Fibroblast of lung (primary cell): ENCODE data around the gene CABCOCO1. TPM values are rescaled to one million over a fixed set of nuclear protein-coding genes. Genes with fewer than 3 reads are reported as not detected.

Source experiments
- DNase-seq, 2 donors: peaks; one replicate each; pipeline versions ENCODE4 v3.0.0 to v3.0.0-alpha.2; 2010; ENCODE audit warnings: low read depth in 2 of 2
- H2AFZ ChIP-seq: 2 replicates; pipeline ENCODE4 v1.5.1; 2012; ENCODE audit warnings: low read length, control low read depth, inconsistent platforms
- H3K27ac ChIP-seq: 2 replicates; pipeline ENCODE4 v1.5.1; 2011; ENCODE audit warnings: low read length, control low read depth; ENCODE audit not compliant: insufficient read depth
- H3K27me3 ChIP-seq: 2 replicates; pipeline ENCODE4 v1.5.1; 2011; ENCODE audit warnings: mild to moderate bottlenecking, low read length; ENCODE audit not compliant: control insufficient read depth, insufficient read depth
- H3K36me3 ChIP-seq: 2 replicates; pipeline ENCODE4 v1.5.1; 2011; ENCODE audit warnings: low read length; ENCODE audit not compliant: control insufficient read depth, insufficient read depth
- H3K4me1 ChIP-seq: 2 replicates; pipeline ENCODE4 v1.5.1; 2011; ENCODE audit warnings: low read length; ENCODE audit not compliant: control insufficient read depth, insufficient read depth; ENCODE audit errors: extremely low read depth
- H3K4me2 ChIP-seq: 2 replicates; pipeline ENCODE4 v1.5.1; 2011; ENCODE audit warnings: low read length, control low read depth; ENCODE audit not compliant: insufficient read depth; ENCODE audit errors: extremely low read depth
- H3K4me3 ChIP-seq, 4 experiments: fragments of 200-600 bp in 1 of 4; sonication (generic) in 1 of 4; replicated peaks in 1 of 4; 2 replicates each; pipeline ENCODE4 v1.5.1; 2011 to 2016; ENCODE audit warnings: low read length in 4 of 4, low read depth in 3 of 4, mild to moderate bottlenecking in 3 of 4, control low read depth in 2 of 4, inconsistent platforms in 1 of 4, mixed read lengths in 1 of 4; ENCODE audit not compliant: insufficient read depth in 1 of 4; ENCODE audit errors: control extremely low read depth in 1 of 4
- H3K79me2 ChIP-seq: 2 replicates; pipeline ENCODE4 v1.5.1; 2012; ENCODE audit warnings: mild to moderate bottlenecking, low read length, inconsistent platforms; ENCODE audit not compliant: control insufficient read depth, insufficient read depth
- H3K9ac ChIP-seq: 2 replicates; pipeline ENCODE4 v1.5.1; 2011; ENCODE audit warnings: mild to moderate bottlenecking, low read length, control low read depth; ENCODE audit not compliant: insufficient read depth
- H3K9me3 ChIP-seq: 2 replicates; pipeline ENCODE4 v1.5.1; 2012; ENCODE audit warnings: low read depth, low read length; ENCODE audit not compliant: control insufficient read depth, insufficient read depth
- H4K20me1 ChIP-seq: 2 replicates; pipeline ENCODE4 v1.5.1; 2011; ENCODE audit warnings: low read length; ENCODE audit not compliant: control insufficient read depth, insufficient read depth; ENCODE audit errors: extremely low read depth
- EZH2 ChIP-seq: IDR thresholded peaks from 2 replicates; pipeline ENCODE4 v1.5.1; 2012; ENCODE audit warnings: low read length, control low read depth, mild to moderate bottlenecking; ENCODE audit errors: missing control alignments
- polyA plus RNA-seq, 2 donors: library from polyadenylated mRNA; depleted of rRNA in 1 of 2; stranded (reverse) in 1 of 2; unstranded in 1 of 2; fragments of >200 nt; gene quantifications; 2 replicates each; pipeline ENCODE4 v1.2.1, GENCODE V29; 2011 to 2012; ENCODE audit warnings: missing spikeins in 1 of 2
- total RNA-seq: library from RNA; depleted of rRNA; stranded (reverse); fragments of >200 nt; gene quantifications from 2 replicates; pipeline ENCODE4 v1.2.1, GENCODE V29; 2014
- TF ChIP-seq, protein P1 (sequence below), 2 donors: IDR thresholded peaks in 1 of 2; conservative IDR thresholded peaks in 1 of 2; 1 replicate in 1 of 2; 2 replicates in 1 of 2; pipeline ENCODE4 v1.5.1; 2011 to 2012; ENCODE audit warnings: low read length in 2 of 2, control low read depth in 1 of 2, inconsistent platforms in 1 of 2, low read depth in 1 of 2, mild to moderate bottlenecking in 1 of 2

Gene CABCOCO1
- total and polyA plus RNA-seq, 2 donors (not counting 1 experiment from before 2014, with no cell fraction given), result 0.83 to 1.6 TPM

DNA sequence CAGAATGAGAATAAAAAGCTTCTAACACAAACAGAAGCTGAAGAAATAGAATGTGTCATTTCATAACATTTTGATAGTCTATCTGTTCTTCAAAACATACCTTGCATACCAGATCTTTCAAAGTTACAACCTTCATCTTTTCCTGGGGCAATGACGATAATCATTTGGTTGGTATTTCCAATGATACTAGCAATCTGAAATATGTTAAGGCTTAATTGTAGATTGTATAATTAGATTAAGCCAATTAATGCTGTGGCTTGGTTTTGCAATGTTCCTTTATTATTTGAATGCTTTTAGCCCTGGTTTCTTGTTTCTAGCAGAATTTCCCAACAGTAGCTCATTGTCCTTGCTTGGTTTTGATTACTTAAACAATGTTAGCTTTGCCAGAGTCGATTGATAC, 84.6 kb downstream of the CABCOCO1 start:
- Histone ChIP-seq H3K4me2 (no peak overlapping the region), H2AFZ (no peak overlapping the region), H3K79me2 (no peaks in the 10 kb centered on the region), H3K36me3 (no peaks in the 10 kb centered on the region), H3K27ac (no peak overlapping the region), H3K4me1 (peaks cover 6% of the 10 kb centered on the region), H3K9me3 (no peaks in the 10 kb centered on the region), H3K9ac (no peak overlapping the region), H3K4me3 (no peak overlapping the region), H4K20me1 (no peaks in the 10 kb centered on the region), H3K27me3 (no peaks in the 10 kb centered on the region)
- DNase-seq, result peak in 1 of 2 donors; percentile 30
- TF ChIP-seq EZH2, result no peak
- TF ChIP-seq, protein P1, sequence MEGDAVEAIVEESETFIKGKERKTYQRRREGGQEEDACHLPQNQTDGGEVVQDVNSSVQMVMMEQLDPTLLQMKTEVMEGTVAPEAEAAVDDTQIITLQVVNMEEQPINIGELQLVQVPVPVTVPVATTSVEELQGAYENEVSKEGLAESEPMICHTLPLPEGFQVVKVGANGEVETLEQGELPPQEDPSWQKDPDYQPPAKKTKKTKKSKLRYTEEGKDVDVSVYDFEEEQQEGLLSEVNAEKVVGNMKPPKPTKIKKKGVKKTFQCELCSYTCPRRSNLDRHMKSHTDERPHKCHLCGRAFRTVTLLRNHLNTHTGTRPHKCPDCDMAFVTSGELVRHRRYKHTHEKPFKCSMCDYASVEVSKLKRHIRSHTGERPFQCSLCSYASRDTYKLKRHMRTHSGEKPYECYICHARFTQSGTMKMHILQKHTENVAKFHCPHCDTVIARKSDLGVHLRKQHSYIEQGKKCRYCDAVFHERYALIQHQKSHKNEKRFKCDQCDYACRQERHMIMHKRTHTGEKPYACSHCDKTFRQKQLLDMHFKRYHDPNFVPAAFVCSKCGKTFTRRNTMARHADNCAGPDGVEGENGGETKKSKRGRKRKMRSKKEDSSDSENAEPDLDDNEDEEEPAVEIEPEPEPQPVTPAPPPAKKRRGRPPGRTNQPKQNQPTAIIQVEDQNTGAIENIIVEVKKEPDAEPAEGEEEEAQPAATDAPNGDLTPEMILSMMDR (conservative IDR thresholded peaks at IDR 0.05 in 1 of 2, IDR thresholded peaks at IDR 0.05 in 1 of 2; ENCODE audit: low read depth in 1 of 2, low read length in 2 of 2), result no peak

DNA sequence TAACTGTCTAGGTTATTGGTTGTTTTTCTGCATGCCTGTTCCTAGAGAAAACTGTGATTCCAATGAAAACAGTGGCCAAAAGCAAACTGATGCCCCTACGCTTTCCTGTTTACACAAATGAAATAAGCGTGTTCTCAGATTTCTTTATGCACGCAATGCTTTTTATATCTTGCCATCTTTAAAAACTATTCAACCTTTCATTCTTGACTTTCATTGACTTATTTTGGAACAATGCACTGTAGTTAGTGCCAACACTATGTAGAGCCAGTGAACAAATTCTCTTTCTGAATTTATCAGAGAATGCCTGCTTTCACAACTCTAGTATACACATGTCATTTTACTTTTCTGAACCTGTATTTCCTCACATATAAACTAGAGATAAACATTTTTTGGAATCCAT, 86.6 kb downstream of the CABCOCO1 start:
- Histone ChIP-seq H3K36me3 (no peaks in the 10 kb centered on the region), H3K9me3 (no peaks in the 10 kb centered on the region), H4K20me1 (no peaks in the 10 kb centered on the region), H3K4me3 (no peak overlapping the region), H3K9ac (no peak overlapping the region), H3K27ac (no peak overlapping the region), H2AFZ (no peak overlapping the region), H3K27me3 (no peaks in the 10 kb centered on the region), H3K4me2 (no peak overlapping the region), H3K79me2 (no peaks in the 10 kb centered on the region), H3K4me1 (peaks cover 6% of the 10 kb centered on the region)
- peak in 1 of 2 donors; percentile 29 for DNase-seq
- TF ChIP-seq, protein P1 (conservative IDR thresholded peaks at IDR 0.05 in 1 of 2, IDR thresholded peaks at IDR 0.05 in 1 of 2; ENCODE audit: low read depth in 1 of 2, low read length in 2 of 2), result no peak
- no peak for TF ChIP-seq EZH2

DNA sequence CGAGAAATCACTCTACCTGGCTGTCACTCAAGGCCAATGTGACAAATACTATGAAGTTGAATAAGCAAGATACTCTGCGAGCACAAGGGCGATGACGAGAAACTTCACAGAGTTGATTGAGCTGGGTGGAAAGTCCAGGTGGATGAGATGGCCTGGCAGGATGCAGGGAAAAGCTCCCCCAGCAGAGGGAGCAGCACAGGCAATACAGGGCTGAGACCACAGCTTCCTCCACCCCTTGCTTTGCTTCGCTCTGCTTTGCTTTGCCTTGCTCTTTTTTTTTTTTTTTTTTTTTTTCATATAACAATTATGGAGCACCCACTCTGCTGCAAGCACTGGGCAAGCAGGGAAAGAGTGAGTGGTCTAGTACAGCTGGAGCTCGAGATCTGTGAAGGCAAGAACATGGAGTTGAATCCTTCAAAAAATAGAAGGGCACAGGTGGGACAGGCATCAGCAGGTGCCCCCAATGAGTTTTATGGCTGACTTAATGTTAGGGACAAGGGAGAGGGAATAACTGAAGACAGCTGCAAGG, 88.3 kb downstream of the CABCOCO1 start:
- peak; percentile 61 to 62 for DNase-seq
- H3K36me3 ChIP-seq, result no peaks in the 10 kb centered on the region
- H3K4me3 ChIP-seq, result no peak overlapping the region
- H3K9me3 ChIP-seq, result no peaks in the 10 kb centered on the region
- TF ChIP-seq, protein P1 (conservative IDR thresholded peaks at IDR 0.05 in 1 of 2, IDR thresholded peaks at IDR 0.05 in 1 of 2; ENCODE audit: low read depth in 1 of 2, low read length in 2 of 2), result peak; percentile 72
- no peak for TF ChIP-seq EZH2
- H3K9ac ChIP-seq, result no peak overlapping the region
- no peak overlapping the region for H2AFZ ChIP-seq
- H3K4me2 ChIP-seq, result no peak overlapping the region
- H4K20me1 ChIP-seq, result no peaks in the 10 kb centered on the region
- H3K27ac ChIP-seq, result no peak overlapping the region
- H3K4me1 ChIP-seq, result peaks cover 8% of the 10 kb centered on the region
- H3K79me2 ChIP-seq, result no peaks in the 10 kb centered on the region
- no peaks in the 10 kb centered on the region for H3K27me3 ChIP-seq
